ENCODE data around the gene CTAG1A. TPM values are rescaled to one million over a fixed set of nuclear protein-coding genes. Genes with fewer than 3 reads are reported as not detected.
"Not testable (repeated sequence)": the region's sequence is repeated elsewhere in the genome, so short reads cannot be mapped to it uniquely, and the experiment has no call there.

The CTAG1A gene
- total RNA-seq, 1 experiment from 2014 or later: not detected

DNA sequence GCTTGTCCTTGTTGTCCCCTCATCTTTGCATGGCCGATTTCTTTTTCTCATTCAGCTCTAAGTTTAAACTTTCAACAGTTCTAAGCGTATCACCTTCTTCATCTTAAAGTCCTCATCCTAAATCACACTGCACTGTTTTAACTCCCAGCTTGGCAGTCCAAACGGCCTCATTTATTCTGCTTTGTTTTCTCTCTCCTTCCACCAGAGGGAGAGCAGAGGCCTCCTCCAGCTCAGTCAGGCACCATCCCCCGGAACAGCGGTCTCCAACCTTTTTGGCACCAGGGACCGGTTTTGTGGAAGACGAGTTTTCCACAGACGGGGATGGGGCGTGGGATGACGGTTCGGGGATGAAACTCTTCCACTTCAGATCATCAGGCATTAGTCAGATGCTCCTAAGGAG lies 14.6 kb upstream of the CTAG1A start:
- H3K4me1 Mint-ChIP-seq; H3K27me3 ChIP-seq (ENCODE audit: insufficient read depth, low read length); H4K91ac ChIP-seq (ENCODE audit: insufficient read length, low read depth, low read length); H3K9me3 Mint-ChIP-seq; H3K23me2 ChIP-seq (ENCODE audit: insufficient read length, low read depth, low read length, poor library complexity, severe bottlenecking); H2AK5ac ChIP-seq (ENCODE audit: insufficient read length, low read length); H3T11ph ChIP-seq (ENCODE audit: low read length); H3K4me3 Mint-ChIP-seq; H4K20me1 ChIP-seq (ENCODE audit: control insufficient read depth, insufficient read depth, insufficient read length); H3K27ac Mint-ChIP-seq; H3K4me2 ChIP-seq (ENCODE audit: insufficient read depth, insufficient read length, low read length); H4K5ac ChIP-seq (ENCODE audit: insufficient read length, low read depth, low read length); H2BK12ac ChIP-seq (ENCODE audit: insufficient read length, low read depth, low read length); H3K27me3 Mint-ChIP-seq (ENCODE audit: low read depth); H3K36me3 Mint-ChIP-seq (ENCODE audit: insufficient read depth in 1 of 3, low read depth in 3 of 3); H3K4me1 ChIP-seq (ENCODE audit: insufficient read depth, low read length); DNase-seq; H2AFZ ChIP-seq (ENCODE audit: low read length); H3K79me2 ChIP-seq (ENCODE audit: insufficient read depth, low read length); H2BK120ac ChIP-seq (ENCODE audit: low read depth, low read length, poor library complexity, severe bottlenecking); H2BK15ac ChIP-seq (ENCODE audit: low read depth, low read length); H4K8ac ChIP-seq (replicated peaks; ENCODE audit: insufficient read length, low read depth, low read length); H3K56ac ChIP-seq (ENCODE audit: insufficient read length, low read depth, low read length); H3K9me3 ChIP-seq (ENCODE audit: control insufficient read depth, low read depth, low read length); H3K79me1 ChIP-seq (ENCODE audit: insufficient read depth, low read depth, low read length, poor library complexity, severe bottlenecking); H3K4ac ChIP-seq (ENCODE audit: low read depth, low read length); H3K14ac ChIP-seq (ENCODE audit: insufficient read depth, low read length); H2BK20ac ChIP-seq (ENCODE audit: low read depth, low read length, poor library complexity, severe bottlenecking); H3K23ac ChIP-seq (ENCODE audit: insufficient read length, low read depth, low read length); H3K27ac ChIP-seq (ENCODE audit: insufficient read length, low read depth, low read length); H2BK5ac ChIP-seq (ENCODE audit: insufficient read length, low read length); H3K18ac ChIP-seq (ENCODE audit: insufficient read length, low read depth, low read length); H3K9ac ChIP-seq (ENCODE audit: extremely low read depth, insufficient read length, low read length): not testable (repeated sequence)
- WGBS (ENCODE audit: extremely low coverage, insufficient read length, low lambda C conversion rate): no CpG with 5 or more reads among the region's 11 CpGs

GRCh38 chrX:154573061-154573460 lies 11.9 kb upstream of the CTAG1A start:
- H3K9ac ChIP-seq (ENCODE audit: extremely low read depth, insufficient read length, low read length); H3K27me3 Mint-ChIP-seq (ENCODE audit: low read depth); H2BK5ac ChIP-seq (ENCODE audit: insufficient read length, low read length); H3K56ac ChIP-seq (ENCODE audit: insufficient read length, low read depth, low read length); H2BK120ac ChIP-seq (ENCODE audit: low read depth, low read length, poor library complexity, severe bottlenecking); H3K9me3 Mint-ChIP-seq; H3K4ac ChIP-seq (ENCODE audit: low read depth, low read length); H2AFZ ChIP-seq (ENCODE audit: low read length); H3K27me3 ChIP-seq (ENCODE audit: insufficient read depth, low read length); DNase-seq; H3K79me2 ChIP-seq (ENCODE audit: insufficient read depth, low read length); H3K4me1 Mint-ChIP-seq; H3K4me2 ChIP-seq (ENCODE audit: insufficient read depth, insufficient read length, low read length); H3K14ac ChIP-seq (ENCODE audit: insufficient read depth, low read length); H3T11ph ChIP-seq (ENCODE audit: low read length); H2BK15ac ChIP-seq (ENCODE audit: low read depth, low read length); H3K23me2 ChIP-seq (ENCODE audit: insufficient read length, low read depth, low read length, poor library complexity, severe bottlenecking); H4K5ac ChIP-seq (ENCODE audit: insufficient read length, low read depth, low read length); H3K4me1 ChIP-seq (ENCODE audit: insufficient read depth, low read length); H2AK5ac ChIP-seq (ENCODE audit: insufficient read length, low read length); H3K18ac ChIP-seq (ENCODE audit: insufficient read length, low read depth, low read length); H3K4me3 Mint-ChIP-seq; H3K27ac Mint-ChIP-seq; H3K79me1 ChIP-seq (ENCODE audit: insufficient read depth, low read depth, low read length, poor library complexity, severe bottlenecking); H2BK12ac ChIP-seq (ENCODE audit: insufficient read length, low read depth, low read length); H4K91ac ChIP-seq (ENCODE audit: insufficient read length, low read depth, low read length); H4K8ac ChIP-seq (replicated peaks; ENCODE audit: insufficient read length, low read depth, low read length); H3K27ac ChIP-seq (ENCODE audit: insufficient read length, low read depth, low read length); H3K36me3 Mint-ChIP-seq (ENCODE audit: insufficient read depth in 1 of 3, low read depth in 3 of 3); H3K23ac ChIP-seq (ENCODE audit: insufficient read length, low read depth, low read length); H3K9me3 ChIP-seq (ENCODE audit: control insufficient read depth, low read depth, low read length); H2BK20ac ChIP-seq (ENCODE audit: low read depth, low read length, poor library complexity, severe bottlenecking); H4K20me1 ChIP-seq (ENCODE audit: control insufficient read depth, insufficient read depth, insufficient read length): not testable (repeated sequence)
- no CpG with 5 or more reads among the region's 10 CpGs for WGBS (ENCODE audit: extremely low coverage, insufficient read length, low lambda C conversion rate)
